Testis (tissue), 2 donors: ENCODE measurements around the gene SEL1L3.

ENCODE experiments used
- POLR2A ChIP-seq: fragments of 450-650 bp; IDR thresholded peaks from one replicate; pipeline ENCODE4 v1.6.1; 2017; ENCODE audit warnings: antibody characterized with exemption, mild to moderate bottlenecking, moderate library complexity
- TF ChIP-seq, protein P1 (sequence below), 3 experiments: fragments of 450-650 bp in 2 of 3; fragments of 200-600 bp in 1 of 3; sonication (generic) in 1 of 3; IDR thresholded peaks; one replicate each; pipeline ENCODE4 v1.5.1; 2016 to 2019; ENCODE audit warnings: antibody characterized with exemption in 3 of 3, mild to moderate bottlenecking in 2 of 3, moderate library complexity in 1 of 3

DNA sequence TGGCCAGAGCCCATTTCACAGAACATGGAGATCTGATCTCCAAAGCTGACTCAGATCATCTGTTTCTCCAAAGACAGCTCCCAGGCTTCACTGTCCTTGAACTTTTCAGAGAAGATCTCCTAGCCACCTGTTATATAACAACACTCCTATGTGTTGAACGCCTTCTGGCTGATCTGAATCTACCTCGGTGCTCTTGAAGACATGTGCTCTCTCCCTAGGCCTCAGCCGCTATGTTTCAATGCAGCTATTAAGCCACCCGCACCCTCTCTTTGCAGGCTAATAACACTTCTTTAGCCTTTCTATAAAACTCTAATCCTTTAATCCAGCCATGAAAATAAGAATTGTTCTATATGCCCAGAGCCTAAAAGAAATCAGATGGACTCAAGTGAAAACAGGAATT is 34.9 kb downstream of the SEL1L3 start:
- TF ChIP-seq, protein P1, sequence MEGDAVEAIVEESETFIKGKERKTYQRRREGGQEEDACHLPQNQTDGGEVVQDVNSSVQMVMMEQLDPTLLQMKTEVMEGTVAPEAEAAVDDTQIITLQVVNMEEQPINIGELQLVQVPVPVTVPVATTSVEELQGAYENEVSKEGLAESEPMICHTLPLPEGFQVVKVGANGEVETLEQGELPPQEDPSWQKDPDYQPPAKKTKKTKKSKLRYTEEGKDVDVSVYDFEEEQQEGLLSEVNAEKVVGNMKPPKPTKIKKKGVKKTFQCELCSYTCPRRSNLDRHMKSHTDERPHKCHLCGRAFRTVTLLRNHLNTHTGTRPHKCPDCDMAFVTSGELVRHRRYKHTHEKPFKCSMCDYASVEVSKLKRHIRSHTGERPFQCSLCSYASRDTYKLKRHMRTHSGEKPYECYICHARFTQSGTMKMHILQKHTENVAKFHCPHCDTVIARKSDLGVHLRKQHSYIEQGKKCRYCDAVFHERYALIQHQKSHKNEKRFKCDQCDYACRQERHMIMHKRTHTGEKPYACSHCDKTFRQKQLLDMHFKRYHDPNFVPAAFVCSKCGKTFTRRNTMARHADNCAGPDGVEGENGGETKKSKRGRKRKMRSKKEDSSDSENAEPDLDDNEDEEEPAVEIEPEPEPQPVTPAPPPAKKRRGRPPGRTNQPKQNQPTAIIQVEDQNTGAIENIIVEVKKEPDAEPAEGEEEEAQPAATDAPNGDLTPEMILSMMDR (IDR thresholded peaks at IDR 0.05) = no peak
- no peak for TF ChIP-seq POLR2A
